Measurements from ENCODE around the gene CAPZA2.

GRCh38 chr7:116851671-116852070, 10.7 kb upstream of the CAPZA2 start:
- TF ChIP-seq TGIF2 (CRISPR knock-in tag; IDR thresholded peaks at IDR 0.05) = no peak
- no peak for TF ChIP-seq RAD51 (IDR thresholded peaks at IDR 0.05; ENCODE audit: borderline replicate concordance, low read depth)
- TF ChIP-seq, protein P1, sequence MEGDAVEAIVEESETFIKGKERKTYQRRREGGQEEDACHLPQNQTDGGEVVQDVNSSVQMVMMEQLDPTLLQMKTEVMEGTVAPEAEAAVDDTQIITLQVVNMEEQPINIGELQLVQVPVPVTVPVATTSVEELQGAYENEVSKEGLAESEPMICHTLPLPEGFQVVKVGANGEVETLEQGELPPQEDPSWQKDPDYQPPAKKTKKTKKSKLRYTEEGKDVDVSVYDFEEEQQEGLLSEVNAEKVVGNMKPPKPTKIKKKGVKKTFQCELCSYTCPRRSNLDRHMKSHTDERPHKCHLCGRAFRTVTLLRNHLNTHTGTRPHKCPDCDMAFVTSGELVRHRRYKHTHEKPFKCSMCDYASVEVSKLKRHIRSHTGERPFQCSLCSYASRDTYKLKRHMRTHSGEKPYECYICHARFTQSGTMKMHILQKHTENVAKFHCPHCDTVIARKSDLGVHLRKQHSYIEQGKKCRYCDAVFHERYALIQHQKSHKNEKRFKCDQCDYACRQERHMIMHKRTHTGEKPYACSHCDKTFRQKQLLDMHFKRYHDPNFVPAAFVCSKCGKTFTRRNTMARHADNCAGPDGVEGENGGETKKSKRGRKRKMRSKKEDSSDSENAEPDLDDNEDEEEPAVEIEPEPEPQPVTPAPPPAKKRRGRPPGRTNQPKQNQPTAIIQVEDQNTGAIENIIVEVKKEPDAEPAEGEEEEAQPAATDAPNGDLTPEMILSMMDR (IDR thresholded peaks at IDR 0.05 in 2 of 3, conservative IDR thresholded peaks at IDR 0.05 in 1 of 3; ENCODE audit: insufficient read depth in 2 of 3, low read depth in 1 of 3, low read length in 3 of 3) = no peak
- no peak for TF ChIP-seq SREBF2 (CRISPR knock-in tag; IDR thresholded peaks at IDR 0.05)
- TF ChIP-seq GABPA (tag; conservative IDR thresholded peaks at IDR 0.05; ENCODE audit: low read depth) = no peak
- no peak for TF ChIP-seq MED1 (CRISPR knock-in tag; IDR thresholded peaks at IDR 0.05; ENCODE audit: borderline replicate concordance)
- TF ChIP-seq, protein P2, sequence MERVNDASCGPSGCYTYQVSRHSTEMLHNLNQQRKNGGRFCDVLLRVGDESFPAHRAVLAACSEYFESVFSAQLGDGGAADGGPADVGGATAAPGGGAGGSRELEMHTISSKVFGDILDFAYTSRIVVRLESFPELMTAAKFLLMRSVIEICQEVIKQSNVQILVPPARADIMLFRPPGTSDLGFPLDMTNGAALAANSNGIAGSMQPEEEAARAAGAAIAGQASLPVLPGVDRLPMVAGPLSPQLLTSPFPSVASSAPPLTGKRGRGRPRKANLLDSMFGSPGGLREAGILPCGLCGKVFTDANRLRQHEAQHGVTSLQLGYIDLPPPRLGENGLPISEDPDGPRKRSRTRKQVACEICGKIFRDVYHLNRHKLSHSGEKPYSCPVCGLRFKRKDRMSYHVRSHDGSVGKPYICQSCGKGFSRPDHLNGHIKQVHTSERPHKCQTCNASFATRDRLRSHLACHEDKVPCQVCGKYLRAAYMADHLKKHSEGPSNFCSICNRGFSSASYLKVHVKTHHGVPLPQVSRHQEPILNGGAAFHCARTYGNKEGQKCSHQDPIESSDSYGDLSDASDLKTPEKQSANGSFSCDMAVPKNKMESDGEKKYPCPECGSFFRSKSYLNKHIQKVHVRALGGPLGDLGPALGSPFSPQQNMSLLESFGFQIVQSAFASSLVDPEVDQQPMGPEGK (CRISPR knock-in tag; IDR thresholded peaks at IDR 0.05; ENCODE audit: borderline replicate concordance) = no peak
- no peak for TF ChIP-seq CREB3 (tag; conservative IDR thresholded peaks at IDR 0.05; ENCODE audit: low read depth)
- no peak for TF ChIP-seq EZH2 (IDR thresholded peaks at IDR 0.05; ENCODE audit: borderline replicate concordance, low read depth, low read length)
- no peak for TF ChIP-seq POLR3A (IDR thresholded peaks at IDR 0.05; ENCODE audit: borderline replicate concordance, extremely low read depth, insufficient read depth, insufficient read length)
- no peak for TF ChIP-seq GTF2A2 (tag; IDR thresholded peaks at IDR 0.05)
- TF ChIP-seq HDAC6 (IDR thresholded peaks at IDR 0.05; ENCODE audit: low read depth, low read length) = no peak
- TF ChIP-seq FOXO4 (CRISPR knock-in tag; IDR thresholded peaks at IDR 0.05) = no peak

Data from K562 (cell line).